ENCODE data around the gene NFASC.

- no peak for TF ChIP-seq YY1 (tag by site-specific recombination; IDR thresholded peaks at IDR 0.05)
- no peak for TF ChIP-seq ZNF140 (tag by site-specific recombination; IDR thresholded peaks at IDR 0.05)
- TF ChIP-seq CTCF (tag by site-specific recombination; IDR thresholded peaks at IDR 0.05): no peak
- TF ChIP-seq REPIN1 (tag by site-specific recombination; IDR thresholded peaks at IDR 0.05; ENCODE audit: low read depth): no peak
- TF ChIP-seq ZNF24 (tag by site-specific recombination; IDR thresholded peaks at IDR 0.05): no peak
- no peak for TF ChIP-seq KLF10 (tag by site-specific recombination; IDR thresholded peaks at IDR 0.05)
- no peak for TF ChIP-seq ZNF114 (tag by site-specific recombination; IDR thresholded peaks at IDR 0.05)
- TF ChIP-seq, protein P1, sequence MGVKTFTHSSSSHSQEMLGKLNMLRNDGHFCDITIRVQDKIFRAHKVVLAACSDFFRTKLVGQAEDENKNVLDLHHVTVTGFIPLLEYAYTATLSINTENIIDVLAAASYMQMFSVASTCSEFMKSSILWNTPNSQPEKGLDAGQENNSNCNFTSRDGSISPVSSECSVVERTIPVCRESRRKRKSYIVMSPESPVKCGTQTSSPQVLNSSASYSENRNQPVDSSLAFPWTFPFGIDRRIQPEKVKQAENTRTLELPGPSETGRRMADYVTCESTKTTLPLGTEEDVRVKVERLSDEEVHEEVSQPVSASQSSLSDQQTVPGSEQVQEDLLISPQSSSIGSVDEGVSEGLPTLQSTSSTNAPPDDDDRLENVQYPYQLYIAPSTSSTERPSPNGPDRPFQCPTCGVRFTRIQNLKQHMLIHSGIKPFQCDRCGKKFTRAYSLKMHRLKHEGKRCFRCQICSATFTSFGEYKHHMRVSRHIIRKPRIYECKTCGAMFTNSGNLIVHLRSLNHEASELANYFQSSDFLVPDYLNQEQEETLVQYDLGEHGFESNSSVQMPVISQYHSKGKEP (tag by site-specific recombination; IDR thresholded peaks at IDR 0.05): no peak
- no peak for TF ChIP-seq ZBTB21 (tag by site-specific recombination; IDR thresholded peaks at IDR 0.05)
- no peak for TF ChIP-seq ZNF660 (tag by site-specific recombination; IDR thresholded peaks at IDR 0.05)
- TF ChIP-seq ZSCAN16 (tag by site-specific recombination; IDR thresholded peaks at IDR 0.05): no peak
- TF ChIP-seq BCL11A (tag by site-specific recombination; IDR thresholded peaks at IDR 0.05; ENCODE audit: low read depth): no peak
- no peak for TF ChIP-seq ZNF391 (tag by site-specific recombination; IDR thresholded peaks at IDR 0.05; ENCODE audit: borderline replicate concordance, low read depth)
These were observed 10.2 kb downstream of the NFASC start for GRCh38 chr1:204880906-204881305.
